Kidney epithelial cell (primary cell): Measurements from ENCODE around the gene HBM. TPM values are rescaled to one million over a fixed set of nuclear protein-coding genes. Genes with fewer than 3 reads are reported as not detected.
"Not testable (repeated sequence)": the region's sequence is repeated elsewhere in the genome, so short reads cannot be mapped to it uniquely, and the experiment has no call there.

ENCODE experiments used
- DNase-seq: peaks from one replicate; pipeline ENCODE4 v3.0.0-alpha.2; 2010; ENCODE audit warnings: low read depth
- H3K27me3 ChIP-seq: 2 replicates; pipeline ENCODE4 v1.6.0; 2011; ENCODE audit warnings: low read length; ENCODE audit not compliant: control insufficient read depth, insufficient read depth
- H3K36me3 ChIP-seq: 2 replicates; pipeline ENCODE4 v1.5.1; 2011; ENCODE audit warnings: low read length; ENCODE audit not compliant: control insufficient read depth, insufficient read depth
- H3K4me3 ChIP-seq: 2 replicates; pipeline ENCODE4 v1.5.1; 2011; ENCODE audit warnings: low read depth, mild to moderate bottlenecking, control low read depth, low read length
- total RNA-seq: library from RNA; depleted of rRNA; stranded (reverse); fragments of >200 nt; gene quantifications from 2 replicates; pipeline ENCODE4 v1.2.3, GENCODE V29; 2015
- TF ChIP-seq, protein P1 (sequence below): IDR thresholded peaks from 2 replicates; pipeline ENCODE4 v1.5.1; 2011; ENCODE audit warnings: mild to moderate bottlenecking, moderate library complexity, low read length, control low read depth, inconsistent platforms; ENCODE audit not compliant: insufficient read depth, poor library complexity, severe bottlenecking

HBM gene
- total RNA-seq, 1 donor from 2014 or later, result not detected

DNA sequence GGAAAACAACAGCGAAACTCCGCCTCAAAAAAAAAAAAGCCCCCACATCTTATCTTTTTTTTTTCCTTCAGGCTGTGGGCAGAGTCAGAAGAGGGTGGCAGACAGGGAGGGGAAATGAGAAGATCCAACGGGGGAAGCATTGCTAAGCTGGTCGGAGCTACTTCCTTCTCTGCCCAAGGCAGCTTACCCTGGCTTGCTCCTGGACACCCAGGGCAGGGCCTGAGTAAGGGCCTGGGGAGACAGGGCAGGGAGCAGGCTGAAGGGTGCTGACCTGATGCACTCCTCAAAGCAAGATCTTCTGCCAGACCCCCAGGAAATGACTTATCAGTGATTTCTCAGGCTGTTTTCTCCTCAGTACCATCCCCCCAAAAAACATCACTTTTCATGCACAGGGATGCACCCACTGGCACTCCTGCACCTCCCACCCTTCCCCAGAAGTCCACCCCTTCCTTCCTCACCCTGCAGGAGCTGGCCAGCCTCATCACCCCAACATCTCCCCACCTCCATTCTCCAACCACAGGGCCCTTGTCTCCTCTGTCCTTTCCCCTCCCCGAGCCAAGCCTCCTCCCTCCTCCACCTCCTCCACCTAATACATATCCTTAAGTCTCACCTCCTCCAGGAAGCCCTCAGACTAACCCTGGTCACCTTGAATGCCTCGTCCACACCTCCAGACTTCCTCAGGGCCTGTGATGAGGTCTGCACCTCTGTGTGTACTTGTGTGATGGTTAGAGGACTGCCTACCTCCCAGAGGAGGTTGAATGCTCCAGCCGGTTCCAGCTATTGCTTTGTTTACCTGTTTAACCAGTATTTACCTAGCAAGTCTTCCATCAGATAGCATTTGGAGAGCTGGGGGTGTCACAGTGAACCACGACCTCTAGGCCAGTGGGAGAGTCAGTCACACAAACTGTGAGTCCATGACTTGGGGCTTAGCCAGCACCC lies 9.5 kb downstream of the HBM start:
- no peaks in the 10 kb centered on the region for H3K36me3 ChIP-seq
- TF ChIP-seq, protein P1, sequence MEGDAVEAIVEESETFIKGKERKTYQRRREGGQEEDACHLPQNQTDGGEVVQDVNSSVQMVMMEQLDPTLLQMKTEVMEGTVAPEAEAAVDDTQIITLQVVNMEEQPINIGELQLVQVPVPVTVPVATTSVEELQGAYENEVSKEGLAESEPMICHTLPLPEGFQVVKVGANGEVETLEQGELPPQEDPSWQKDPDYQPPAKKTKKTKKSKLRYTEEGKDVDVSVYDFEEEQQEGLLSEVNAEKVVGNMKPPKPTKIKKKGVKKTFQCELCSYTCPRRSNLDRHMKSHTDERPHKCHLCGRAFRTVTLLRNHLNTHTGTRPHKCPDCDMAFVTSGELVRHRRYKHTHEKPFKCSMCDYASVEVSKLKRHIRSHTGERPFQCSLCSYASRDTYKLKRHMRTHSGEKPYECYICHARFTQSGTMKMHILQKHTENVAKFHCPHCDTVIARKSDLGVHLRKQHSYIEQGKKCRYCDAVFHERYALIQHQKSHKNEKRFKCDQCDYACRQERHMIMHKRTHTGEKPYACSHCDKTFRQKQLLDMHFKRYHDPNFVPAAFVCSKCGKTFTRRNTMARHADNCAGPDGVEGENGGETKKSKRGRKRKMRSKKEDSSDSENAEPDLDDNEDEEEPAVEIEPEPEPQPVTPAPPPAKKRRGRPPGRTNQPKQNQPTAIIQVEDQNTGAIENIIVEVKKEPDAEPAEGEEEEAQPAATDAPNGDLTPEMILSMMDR, result no peak
- no peak overlapping the region for H3K4me3 ChIP-seq
- peaks cover 55% of the 10 kb centered on the region for H3K27me3 ChIP-seq
- DNase-seq, result no peak

DNA sequence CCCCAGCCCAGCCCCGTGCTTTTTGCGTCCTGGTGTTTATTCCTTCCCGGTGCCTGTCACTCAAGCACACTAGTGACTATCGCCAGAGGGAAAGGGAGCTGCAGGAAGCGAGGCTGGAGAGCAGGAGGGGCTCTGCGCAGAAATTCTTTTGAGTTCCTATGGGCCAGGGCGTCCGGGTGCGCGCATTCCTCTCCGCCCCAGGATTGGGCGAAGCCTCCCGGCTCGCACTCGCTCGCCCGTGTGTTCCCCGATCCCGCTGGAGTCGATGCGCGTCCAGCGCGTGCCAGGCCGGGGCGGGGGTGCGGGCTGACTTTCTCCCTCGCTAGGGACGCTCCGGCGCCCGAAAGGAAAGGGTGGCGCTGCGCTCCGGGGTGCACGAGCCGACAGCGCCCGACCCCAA lies 10.2 kb downstream of the HBM start:
- not testable (repeated sequence) for DNase-seq, H3K4me3 ChIP-seq, H3K36me3 ChIP-seq
- peaks cover 58% of the 10 kb centered on the region for H3K27me3 ChIP-seq

DNA sequence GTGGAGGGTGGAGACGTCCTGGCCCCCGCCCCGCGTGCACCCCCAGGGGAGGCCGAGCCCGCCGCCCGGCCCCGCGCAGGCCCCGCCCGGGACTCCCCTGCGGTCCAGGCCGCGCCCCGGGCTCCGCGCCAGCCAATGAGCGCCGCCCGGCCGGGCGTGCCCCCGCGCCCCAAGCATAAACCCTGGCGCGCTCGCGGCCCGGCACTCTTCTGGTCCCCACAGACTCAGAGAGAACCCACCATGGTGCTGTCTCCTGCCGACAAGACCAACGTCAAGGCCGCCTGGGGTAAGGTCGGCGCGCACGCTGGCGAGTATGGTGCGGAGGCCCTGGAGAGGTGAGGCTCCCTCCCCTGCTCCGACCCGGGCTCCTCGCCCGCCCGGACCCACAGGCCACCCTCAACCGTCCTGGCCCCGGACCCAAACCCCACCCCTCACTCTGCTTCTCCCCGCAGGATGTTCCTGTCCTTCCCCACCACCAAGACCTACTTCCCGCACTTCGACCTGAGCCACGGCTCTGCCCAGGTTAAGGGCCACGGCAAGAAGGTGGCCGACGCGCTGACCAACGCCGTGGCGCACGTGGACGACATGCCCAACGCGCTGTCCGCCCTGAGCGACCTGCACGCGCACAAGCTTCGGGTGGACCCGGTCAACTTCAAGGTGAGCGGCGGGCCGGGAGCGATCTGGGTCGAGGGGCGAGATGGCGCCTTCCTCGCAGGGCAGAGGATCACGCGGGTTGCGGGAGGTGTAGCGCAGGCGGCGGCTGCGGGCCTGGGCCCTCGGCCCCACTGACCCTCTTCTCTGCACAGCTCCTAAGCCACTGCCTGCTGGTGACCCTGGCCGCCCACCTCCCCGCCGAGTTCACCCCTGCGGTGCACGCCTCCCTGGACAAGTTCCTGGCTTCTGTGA lies 11.0 kb downstream of the HBM start, which contains the start of gene HBA1:
Gene HBA1, plus strand, starts transcription at position 204 of the 906 bp plus-strand sequence. Its CDS starts 37 bp downstream, at position 241.
- not testable (repeated sequence) for H3K36me3 ChIP-seq, DNase-seq
- H3K27me3 ChIP-seq, result peaks cover 56% of the 10 kb centered on the region

DNA sequence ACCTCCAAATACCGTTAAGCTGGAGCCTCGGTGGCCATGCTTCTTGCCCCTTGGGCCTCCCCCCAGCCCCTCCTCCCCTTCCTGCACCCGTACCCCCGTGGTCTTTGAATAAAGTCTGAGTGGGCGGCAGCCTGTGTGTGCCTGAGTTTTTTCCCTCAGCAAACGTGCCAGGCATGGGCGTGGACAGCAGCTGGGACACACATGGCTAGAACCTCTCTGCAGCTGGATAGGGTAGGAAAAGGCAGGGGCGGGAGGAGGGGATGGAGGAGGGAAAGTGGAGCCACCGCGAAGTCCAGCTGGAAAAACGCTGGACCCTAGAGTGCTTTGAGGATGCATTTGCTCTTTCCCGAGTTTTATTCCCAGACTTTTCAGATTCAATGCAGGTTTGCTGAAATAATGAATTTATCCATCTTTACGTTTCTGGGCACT lies 11.6 kb downstream of the HBM start:
- Histone ChIP-seq H3K27me3 (peaks cover 55% of the 10 kb centered on the region), H3K4me3 (no peak overlapping the region), H3K36me3 (no peaks in the 10 kb centered on the region)
- DNase-seq, result no peak
- TF ChIP-seq, protein P1, result no peak

More for the DNA sequence above, 11.0 kb downstream of the HBM start, which contains the start of gene HBA1:
- H3K4me3 ChIP-seq, result not testable (repeated sequence)

DNA sequence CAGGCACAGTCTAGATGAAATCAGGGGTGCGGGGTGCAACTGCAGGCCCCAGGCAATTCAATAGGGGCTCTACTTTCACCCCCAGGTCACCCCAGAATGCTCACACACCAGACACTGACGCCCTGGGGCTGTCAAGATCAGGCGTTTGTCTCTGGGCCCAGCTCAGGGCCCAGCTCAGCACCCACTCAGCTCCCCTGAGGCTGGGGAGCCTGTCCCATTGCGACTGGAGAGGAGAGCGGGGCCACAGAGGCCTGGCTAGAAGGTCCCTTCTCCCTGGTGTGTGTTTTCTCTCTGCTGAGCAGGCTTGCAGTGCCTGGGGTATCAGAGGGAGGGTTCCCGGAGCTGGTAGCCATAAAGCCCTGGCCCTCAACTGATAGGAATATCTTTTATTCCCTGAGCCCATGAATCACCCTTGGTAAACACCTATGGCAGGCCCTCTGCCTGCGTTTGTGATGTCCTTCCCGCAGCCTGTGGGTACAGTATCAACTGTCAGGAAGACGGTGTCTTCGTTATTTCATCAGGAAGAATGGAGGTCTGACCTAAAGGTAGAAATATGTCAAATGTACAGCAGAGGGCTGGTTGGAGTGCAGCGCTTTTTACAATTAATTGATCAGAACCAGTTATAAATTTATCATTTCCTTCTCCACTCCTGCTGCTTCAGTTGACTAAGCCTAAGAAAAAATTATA lies 12.3 kb downstream of the HBM start:
- no peak for DNase-seq
- H3K36me3 ChIP-seq, result no peaks in the 10 kb centered on the region
- no peak overlapping the region for H3K4me3 ChIP-seq
- TF ChIP-seq, protein P1, result no peak
- peaks cover 55% of the 10 kb centered on the region for H3K27me3 ChIP-seq

DNA sequence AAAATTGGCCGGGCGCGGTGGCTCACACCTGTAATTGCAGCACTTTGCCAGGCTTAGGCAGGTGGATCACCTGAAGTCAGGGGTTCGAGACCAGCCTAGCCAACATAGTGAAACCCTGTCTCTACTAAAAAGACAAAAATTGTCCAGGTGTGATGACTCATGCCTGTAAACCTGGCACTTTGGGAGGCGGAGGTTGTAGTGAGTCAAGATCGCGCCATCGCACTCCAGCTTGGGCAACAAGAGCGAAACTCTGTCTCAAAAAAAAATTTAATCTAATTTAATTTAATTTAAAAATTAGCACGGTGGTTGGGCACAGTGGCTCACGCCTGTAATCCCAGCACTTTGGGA lies 12.9 kb downstream of the HBM start:
- TF ChIP-seq, protein P1, result no peak
- no peaks in the 10 kb centered on the region for H3K36me3 ChIP-seq
- no peak for DNase-seq
- peaks cover 50% of the 10 kb centered on the region for H3K27me3 ChIP-seq
- H3K4me3 ChIP-seq, result no peak overlapping the region
